KMS-11 (cell line): Measurements from ENCODE around the gene RENBP.

ENCODE experiments used
- H2AFZ ChIP-seq: fragments of 200-600 bp; sonication (generic); 2 replicates; pipeline ENCODE4 v1.6.1; 2016; ENCODE audit warnings: antibody characterized with exemption, mixed run types, low read depth
- H3K27ac ChIP-seq: fragments of 200-600 bp; sonication (generic); 2 replicates; pipeline ENCODE4 v1.6.1; 2016; ENCODE audit warnings: mild to moderate bottlenecking, mixed run types
- H3K27me3 ChIP-seq: fragments of 200-600 bp; sonication (generic); 2 replicates; pipeline ENCODE4 v1.6.1; 2017; ENCODE audit warnings: mild to moderate bottlenecking, low read depth, mixed run types, moderate library complexity; ENCODE audit not compliant: insufficient read depth
- H3K36me3 ChIP-seq: fragments of 200-600 bp; sonication (generic); 2 replicates; pipeline ENCODE4 v1.6.1; 2017; ENCODE audit warnings: mild to moderate bottlenecking, mixed run types; ENCODE audit not compliant: insufficient read depth
- H3K4me1 ChIP-seq: fragments of 200-600 bp; sonication (generic); 2 replicates; pipeline ENCODE4 v1.6.1; 2016; ENCODE audit warnings: mild to moderate bottlenecking, low read depth, mixed run types; ENCODE audit not compliant: poor library complexity, severe bottlenecking
- H3K4me2 ChIP-seq: fragments of 200-600 bp; sonication (generic); 2 replicates; pipeline ENCODE4 v1.7.0; 2016; ENCODE audit warnings: mild to moderate bottlenecking, mixed run types
- H3K4me3 ChIP-seq: fragments of 200-600 bp; sonication (generic); IDR thresholded peaks from 2 replicates; pipeline ENCODE4 v1.6.1; 2017; ENCODE audit warnings: low read depth, low read length, mixed read lengths; ENCODE audit not compliant: insufficient read depth
- H3K79me2 ChIP-seq: fragments of 200-600 bp; sonication (generic); 2 replicates; pipeline ENCODE4 v1.6.1; 2016; ENCODE audit warnings: low read depth, mixed run types; ENCODE audit not compliant: insufficient read depth
- H3K9ac ChIP-seq: fragments of 200-600 bp; sonication (generic); 2 replicates; pipeline ENCODE4 v1.6.1; 2016; ENCODE audit warnings: mild to moderate bottlenecking, mixed run types
- H4K20me1 ChIP-seq: fragments of 200-600 bp; sonication (generic); 2 replicates; pipeline ENCODE4 v1.6.1; 2016; ENCODE audit warnings: mild to moderate bottlenecking, mixed run types; ENCODE audit not compliant: insufficient read depth
- TF ChIP-seq, protein P1 (sequence below): fragments of 200-600 bp; sonication (generic); conservative IDR thresholded peaks from 2 replicates; pipeline ENCODE4 v1.6.1; 2017; ENCODE audit warnings: low read depth, mild to moderate bottlenecking, antibody characterized with exemption, low read length, moderate library complexity, mixed read lengths

RENBP gene

DNA sequence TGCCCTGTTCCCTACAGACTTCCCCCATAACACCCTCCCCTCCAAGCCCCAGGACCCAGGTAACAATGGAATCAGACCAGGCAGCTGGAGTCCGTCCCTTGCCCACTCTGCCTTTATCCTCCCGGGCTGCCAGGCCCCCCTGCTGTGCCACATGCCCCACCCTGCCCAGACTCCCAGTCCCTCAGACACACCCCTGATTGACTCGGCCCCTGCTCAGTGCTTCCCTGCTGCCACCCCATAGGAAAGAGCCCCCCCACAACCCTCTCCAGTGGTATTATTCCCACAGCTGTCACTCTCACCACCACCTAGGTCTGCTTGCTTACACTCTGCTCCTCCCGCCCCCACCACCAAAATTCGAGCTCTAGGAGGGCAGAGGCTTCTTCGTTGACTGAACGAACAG lies 4.9 kb downstream of the RENBP start:
- Histone ChIP-seq H3K9ac (no peak overlapping the region), H3K4me2 (no peak overlapping the region), H4K20me1 (no peaks in the 10 kb centered on the region)

DNA sequence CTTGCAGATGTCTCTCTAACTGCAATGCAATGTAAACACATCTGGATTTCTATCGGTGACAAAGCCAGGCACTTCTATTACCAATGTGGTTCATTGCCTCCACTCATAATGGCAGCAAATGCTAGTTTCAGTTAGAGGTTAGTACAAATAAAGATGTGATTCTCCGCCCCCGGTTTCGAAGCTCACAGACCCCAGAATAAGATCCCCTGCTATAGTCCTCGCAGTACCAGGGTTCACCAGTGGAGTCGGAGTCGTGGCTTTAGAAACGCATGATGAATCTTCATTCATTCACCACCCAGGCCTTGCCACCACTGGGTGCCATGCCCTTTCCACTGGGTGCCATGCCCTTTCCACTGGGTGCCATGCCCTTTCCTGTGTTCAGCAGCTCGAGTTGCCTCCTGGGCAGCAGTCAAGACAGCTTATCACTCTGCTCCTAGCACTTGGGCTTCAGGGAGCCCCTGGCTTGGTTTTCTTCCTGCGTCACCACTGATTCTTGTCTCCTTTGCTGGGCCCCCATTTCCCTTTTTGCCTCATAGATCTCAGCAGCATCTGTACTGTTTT lies 6.1 kb downstream of the RENBP start:
- H3K4me3 ChIP-seq: no peak overlapping the region
- TF ChIP-seq, protein P1, sequence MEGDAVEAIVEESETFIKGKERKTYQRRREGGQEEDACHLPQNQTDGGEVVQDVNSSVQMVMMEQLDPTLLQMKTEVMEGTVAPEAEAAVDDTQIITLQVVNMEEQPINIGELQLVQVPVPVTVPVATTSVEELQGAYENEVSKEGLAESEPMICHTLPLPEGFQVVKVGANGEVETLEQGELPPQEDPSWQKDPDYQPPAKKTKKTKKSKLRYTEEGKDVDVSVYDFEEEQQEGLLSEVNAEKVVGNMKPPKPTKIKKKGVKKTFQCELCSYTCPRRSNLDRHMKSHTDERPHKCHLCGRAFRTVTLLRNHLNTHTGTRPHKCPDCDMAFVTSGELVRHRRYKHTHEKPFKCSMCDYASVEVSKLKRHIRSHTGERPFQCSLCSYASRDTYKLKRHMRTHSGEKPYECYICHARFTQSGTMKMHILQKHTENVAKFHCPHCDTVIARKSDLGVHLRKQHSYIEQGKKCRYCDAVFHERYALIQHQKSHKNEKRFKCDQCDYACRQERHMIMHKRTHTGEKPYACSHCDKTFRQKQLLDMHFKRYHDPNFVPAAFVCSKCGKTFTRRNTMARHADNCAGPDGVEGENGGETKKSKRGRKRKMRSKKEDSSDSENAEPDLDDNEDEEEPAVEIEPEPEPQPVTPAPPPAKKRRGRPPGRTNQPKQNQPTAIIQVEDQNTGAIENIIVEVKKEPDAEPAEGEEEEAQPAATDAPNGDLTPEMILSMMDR: no peak
- H3K36me3 ChIP-seq: no peaks in the 10 kb centered on the region
- H3K4me1 ChIP-seq: no peaks in the 10 kb centered on the region
- H3K9ac ChIP-seq: no peak overlapping the region
- H3K79me2 ChIP-seq: peaks cover 13% of the 10 kb centered on the region; the same call in 1 of the 2 replicates
- H3K27ac ChIP-seq: no peak overlapping the region
- no peaks in the 10 kb centered on the region for H4K20me1 ChIP-seq
- no peak overlapping the region for H2AFZ ChIP-seq
- no peaks in the 10 kb centered on the region for H3K27me3 ChIP-seq
- no peak overlapping the region for H3K4me2 ChIP-seq

More for the DNA sequence above, 4.9 kb downstream of the RENBP start:
- Histone ChIP-seq H2AFZ (no peak overlapping the region), H3K27me3 (no peaks in the 10 kb centered on the region), H3K36me3 (no peaks in the 10 kb centered on the region), H3K79me2 (0 out of 2 replicates have a peak, but pooled peaks cover under 1% of the 10 kb centered on the region), H3K4me1 (no peaks in the 10 kb centered on the region), H3K27ac (no peak overlapping the region), H3K4me3 (no peak overlapping the region)
- TF ChIP-seq, protein P1: no peak

DNA sequence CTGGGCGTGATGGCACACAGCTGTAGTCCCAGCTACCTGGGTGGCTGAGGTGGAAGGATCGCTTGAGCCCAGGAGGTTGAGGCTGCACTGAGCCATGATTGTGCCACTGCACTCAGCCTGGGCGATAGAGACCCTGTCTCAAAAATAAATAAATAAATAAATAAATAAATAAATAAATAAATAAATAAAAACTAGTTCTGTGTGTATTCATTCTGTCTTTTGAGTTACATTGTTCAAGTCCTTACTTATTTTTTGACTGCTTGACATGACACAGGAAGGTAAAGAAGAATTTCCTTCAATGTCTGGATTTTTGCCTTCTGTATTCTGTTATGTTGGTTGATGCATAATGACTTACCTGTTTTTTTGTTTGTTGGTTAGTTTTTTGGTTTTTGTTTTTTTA lies 7.4 kb downstream of the RENBP start:
- Histone ChIP-seq H3K4me2 (no peak overlapping the region), H3K27me3 (no peaks in the 10 kb centered on the region), H3K4me3 (no peak overlapping the region), H3K36me3 (no peaks in the 10 kb centered on the region), H3K79me2 (peaks cover 21% of the 10 kb centered on the region; the same call in 1 of the 2 replicates), H3K27ac (no peak overlapping the region), H4K20me1 (no peaks in the 10 kb centered on the region), H2AFZ (no peak overlapping the region), H3K4me1 (no peaks in the 10 kb centered on the region), H3K9ac (no peak overlapping the region)
- TF ChIP-seq, protein P1: no peak

DNA sequence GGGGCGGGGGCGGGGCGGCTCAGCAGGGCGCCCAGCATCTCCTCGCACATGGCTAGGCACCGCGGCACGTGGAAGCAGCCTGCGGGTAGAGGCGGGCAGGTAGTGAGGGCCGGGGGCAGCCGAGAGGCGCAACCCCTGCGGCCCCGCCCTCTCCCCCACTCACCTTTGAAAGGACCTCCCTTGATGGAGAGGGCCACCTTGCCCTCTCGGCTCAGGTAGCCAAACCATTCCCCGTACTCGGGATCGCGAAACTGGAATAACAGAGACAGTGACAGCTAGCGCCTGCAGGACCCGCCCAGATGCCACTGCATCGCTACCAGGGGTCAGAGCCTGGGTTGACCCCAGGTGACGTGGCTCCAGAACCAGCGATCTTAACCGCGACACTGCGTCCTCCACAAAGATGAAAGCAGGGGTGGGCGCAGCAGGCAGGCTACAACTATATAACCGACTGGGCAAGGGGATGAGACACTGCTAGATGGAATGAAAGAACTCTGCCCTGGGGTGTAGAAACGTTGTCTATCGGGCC lies 9.1 kb downstream of the RENBP start:
- H3K36me3 ChIP-seq: no peaks in the 10 kb centered on the region
- H3K9ac ChIP-seq: peak overlapping the region; percentile 59
- H4K20me1 ChIP-seq: no peaks in the 10 kb centered on the region
- H3K4me1 ChIP-seq: no peaks in the 10 kb centered on the region
- no peak overlapping the region for H3K4me3 ChIP-seq
- H2AFZ ChIP-seq: peak overlapping the region; percentile 77
- peak overlapping the region; percentile 54 for H3K4me2 ChIP-seq
- H3K79me2 ChIP-seq: peaks cover 21% of the 10 kb centered on the region; the same call in 1 of the 2 replicates
- H3K27me3 ChIP-seq: no peaks in the 10 kb centered on the region
- TF ChIP-seq, protein P1: no peak
- peak overlapping the region; percentile 68 for H3K27ac ChIP-seq
